CD14-positive monocyte (primary cell): Measurements from ENCODE around the gene CCNJ. TPM values are rescaled to one million over a fixed set of nuclear protein-coding genes. Genes with fewer than 3 reads are reported as not detected.
A peak's percentile ranks its signal among the peaks of the same experiment; 100 is the strongest.

Source experiments
- DNase-seq, 3 donors: peaks; one replicate each; pipeline ENCODE4 v3.0.0-alpha.2; 2011 to 2022
- H2AFZ ChIP-seq: 2 replicates; pipeline ENCODE4 v1.6.0; 2012; ENCODE audit warnings: mild to moderate bottlenecking, low read depth, low read length, inconsistent platforms; ENCODE audit not compliant: insufficient read depth, poor library complexity, severe bottlenecking
- H3K27ac ChIP-seq, 2 donors: 1 replicate in 1 of 2; 2 replicates in 1 of 2; pipeline ENCODE4 v1.5.1; 2012 to 2013; ENCODE audit warnings: low read length in 2 of 2, control low read depth in 1 of 2, inconsistent platforms in 1 of 2, low read depth in 1 of 2, mild to moderate bottlenecking in 1 of 2
- H3K27me3 ChIP-seq, 2 donors: one replicate each; pipeline versions ENCODE4 v1.6.0 to v1.6.1; 2011 to 2013; ENCODE audit warnings: low read length in 2 of 2; ENCODE audit not compliant: control insufficient read depth in 2 of 2, insufficient read depth in 2 of 2
- H3K36me3 ChIP-seq, 2 donors: replicated peaks in 1 of 2; 1 replicate in 1 of 2; 2 replicates in 1 of 2; pipeline versions ENCODE4 v1.5.1 to v1.6.1; 2012 to 2013; ENCODE audit warnings: low read length in 2 of 2, control low read depth in 1 of 2, inconsistent platforms in 1 of 2, mild to moderate bottlenecking in 1 of 2; ENCODE audit not compliant: insufficient read depth in 2 of 2, control insufficient read depth in 1 of 2
- H3K4me1 ChIP-seq, 2 donors: 1 replicate in 1 of 2; 2 replicates in 1 of 2; pipeline versions ENCODE4 v1.5.1 to v1.6.1; 2012 to 2013; ENCODE audit warnings: low read length in 2 of 2, control low read depth in 1 of 2, inconsistent platforms in 1 of 2, mild to moderate bottlenecking in 1 of 2, moderate library complexity in 1 of 2; ENCODE audit not compliant: insufficient read depth in 2 of 2, control insufficient read depth in 1 of 2
- H3K4me2 ChIP-seq: replicated peaks from 2 replicates; pipeline ENCODE3; 2012; ENCODE audit warnings: low read length, moderate library complexity, mild to moderate bottlenecking; ENCODE audit not compliant: poor library complexity, severe bottlenecking; ENCODE audit errors: extremely low read depth
- H3K4me3 ChIP-seq, 3 experiments: fragments of 200-600 bp in 1 of 3; sonication (generic) in 1 of 3; replicated peaks in 1 of 3; 1 replicate in 2 of 3; 2 replicates in 1 of 3; pipeline ENCODE4 v1.5.1; 2011 to 2013; ENCODE audit warnings: low read length in 3 of 3, mild to moderate bottlenecking in 3 of 3, control low read depth in 2 of 3, low read depth in 2 of 3, inconsistent platforms in 1 of 3, moderate library complexity in 1 of 3
- H3K79me2 ChIP-seq: 2 replicates; pipeline ENCODE4 v1.6.0; 2012; ENCODE audit warnings: mild to moderate bottlenecking, control low read depth, inconsistent platforms, low read length, moderate library complexity; ENCODE audit not compliant: insufficient read depth
- H3K9ac ChIP-seq: 2 replicates; pipeline ENCODE4 v1.6.0; 2017; ENCODE audit warnings: low read length, mild to moderate bottlenecking; ENCODE audit not compliant: insufficient read depth, poor library complexity, severe bottlenecking
- H3K9me3 ChIP-seq, 2 donors: replicated peaks in 1 of 2; 1 replicate in 1 of 2; 2 replicates in 1 of 2; pipeline versions ENCODE4 v1.5.1 to v1.6.1; 2012 to 2013; ENCODE audit warnings: low read length in 2 of 2, control low read depth in 1 of 2; ENCODE audit not compliant: control insufficient read depth in 1 of 2, insufficient read depth in 1 of 2
- H4K20me1 ChIP-seq: 2 replicates; pipeline ENCODE4 v1.6.0; 2012; ENCODE audit warnings: mild to moderate bottlenecking, low read length, control low read depth, moderate library complexity; ENCODE audit not compliant: insufficient read depth
- H3K27ac Mint-ChIP-seq, 7 donors: one replicate each; pipeline ENCODE4 v1.8.0; 2020; ENCODE audit warnings: mild to moderate bottlenecking in 7 of 7, mixed read lengths in 7 of 7, moderate library complexity in 6 of 7, inconsistent platforms in 2 of 7
- H3K27me3 Mint-ChIP-seq, 3 donors: one replicate each; pipeline ENCODE4 v1.8.0; 2021 to 2022; ENCODE audit warnings: low read depth in 3 of 3, mild to moderate bottlenecking in 3 of 3, mixed read lengths in 3 of 3, moderate library complexity in 3 of 3, inconsistent platforms in 1 of 3
- H3K36me3 Mint-ChIP-seq, 2 donors: one replicate each; pipeline ENCODE4 v1.8.0; 2020; ENCODE audit warnings: mixed read lengths in 2 of 2, inconsistent platforms in 1 of 2, mild to moderate bottlenecking in 1 of 2
- H3K4me1 Mint-ChIP-seq: one replicate; pipeline ENCODE4 v1.8.0; 2020; ENCODE audit warnings: mild to moderate bottlenecking, mixed read lengths
- H3K4me3 Mint-ChIP-seq, 2 donors: one replicate each; pipeline ENCODE4 v1.8.0; 2020; ENCODE audit warnings: mild to moderate bottlenecking in 2 of 2, mixed read lengths in 2 of 2, moderate library complexity in 1 of 2
- H3K9me3 Mint-ChIP-seq, 7 donors: one replicate each; pipeline ENCODE4 v1.8.0; 2020 to 2022; ENCODE audit warnings: mixed read lengths in 7 of 7, mild to moderate bottlenecking in 6 of 7, moderate library complexity in 6 of 7, inconsistent platforms in 2 of 7
- WGBS: methylation state at CpG from one replicate; pipeline ENCODE4 v1.1.5; 2013; ENCODE audit warnings: missing lambda C conversion rate; ENCODE audit not compliant: insufficient coverage; 5-methylcytosine and 5-hydroxymethylcytosine counted together
- intact Hi-C, 2 donors: fragments of 100-400 bp; cut with micrococcal nuclease; formaldehyde crosslinking; loops; one replicate each; pipeline versions ENCODE4 v1.15.0 to v1.15.1; 2023
- polyA plus RNA-seq, 3 donors: library from polyadenylated mRNA; depleted of rRNA in 1 of 3; unstranded in 2 of 3; stranded (reverse) in 1 of 3; fragments of 300-500 nt in 2 of 3; fragments of >200 nt in 1 of 3; fragmentation: Illumina TruSeq in 2 of 3; gene quantifications; 1 replicate in 2 of 3; 2 replicates in 1 of 3; pipeline ENCODE4 v1.2.3, GENCODE V29; 2012 to 2021
- TF ChIP-seq, protein P1 (sequence below): fragments of 200-600 bp; IDR thresholded peaks from one replicate; pipeline ENCODE4 v1.8.0; 2022; ENCODE audit warnings: antibody characterized with exemption, mild to moderate bottlenecking

Gene CCNJ
- polyA plus RNA-seq, 3 donors, result 1.3 to 9.2 (median 2.5) TPM

DNA sequence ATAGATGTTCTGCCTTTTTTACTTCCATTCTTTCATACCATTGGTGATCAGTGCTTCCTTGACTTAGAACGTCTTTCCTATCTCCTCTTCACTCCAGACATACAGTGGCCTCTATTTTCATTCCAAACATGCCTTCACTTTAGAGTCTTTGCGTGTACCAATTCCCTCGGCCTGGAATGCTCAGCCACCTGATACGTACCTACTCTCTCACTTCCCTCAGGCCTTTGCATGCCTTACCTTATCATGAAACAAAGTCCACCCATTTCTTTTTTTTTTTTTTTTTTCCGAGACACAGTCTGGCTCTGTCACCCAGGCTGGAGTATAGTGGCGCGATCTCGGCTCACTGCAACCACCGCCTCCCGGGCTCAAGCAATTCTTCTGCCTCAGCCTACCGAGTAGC is 2.2 kb upstream of the CCNJ start:
- WGBS, result 94% methylated on average over 9 of the region's 11 CpGs
- Histone ChIP-seq H3K4me2 (no peak overlapping the region), H3K27me3 (no peaks in the 10 kb centered on the region), H3K4me1 (peaks cover 26 to 37% of the 10 kb centered on the region in 2 donors), H3K9me3 (no peaks in the 10 kb centered on the region), H3K4me3 (no peak overlapping the region), H3K79me2 (peaks cover 28% of the 10 kb centered on the region), H3K27ac (no peak overlapping the region), H3K36me3 (peaks cover 0 to 5% of the 10 kb centered on the region in 2 donors), H2AFZ (no peak overlapping the region), H4K20me1 (peaks cover 12% of the 10 kb centered on the region), H3K9ac (no peak overlapping the region)
- no peak overlapping the region for H3K27ac Mint-ChIP-seq
- no peak for DNase-seq
- H3K27me3 Mint-ChIP-seq, result peaks cover 3 to 7% (median 5%) of the 10 kb centered on the region in 3 donors
- TF ChIP-seq, protein P1, sequence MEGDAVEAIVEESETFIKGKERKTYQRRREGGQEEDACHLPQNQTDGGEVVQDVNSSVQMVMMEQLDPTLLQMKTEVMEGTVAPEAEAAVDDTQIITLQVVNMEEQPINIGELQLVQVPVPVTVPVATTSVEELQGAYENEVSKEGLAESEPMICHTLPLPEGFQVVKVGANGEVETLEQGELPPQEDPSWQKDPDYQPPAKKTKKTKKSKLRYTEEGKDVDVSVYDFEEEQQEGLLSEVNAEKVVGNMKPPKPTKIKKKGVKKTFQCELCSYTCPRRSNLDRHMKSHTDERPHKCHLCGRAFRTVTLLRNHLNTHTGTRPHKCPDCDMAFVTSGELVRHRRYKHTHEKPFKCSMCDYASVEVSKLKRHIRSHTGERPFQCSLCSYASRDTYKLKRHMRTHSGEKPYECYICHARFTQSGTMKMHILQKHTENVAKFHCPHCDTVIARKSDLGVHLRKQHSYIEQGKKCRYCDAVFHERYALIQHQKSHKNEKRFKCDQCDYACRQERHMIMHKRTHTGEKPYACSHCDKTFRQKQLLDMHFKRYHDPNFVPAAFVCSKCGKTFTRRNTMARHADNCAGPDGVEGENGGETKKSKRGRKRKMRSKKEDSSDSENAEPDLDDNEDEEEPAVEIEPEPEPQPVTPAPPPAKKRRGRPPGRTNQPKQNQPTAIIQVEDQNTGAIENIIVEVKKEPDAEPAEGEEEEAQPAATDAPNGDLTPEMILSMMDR, result no peak
- intact Hi-C loops, result loop anchor here in 1 of 2 donors (5.0 to 10.0 kb wide), 2 partner anchors 46 to 346 kb away; partner anchors contain the start of gene TCTN3
- no peak overlapping the region for H3K4me3 Mint-ChIP-seq
- H3K9me3 Mint-ChIP-seq, result peaks cover 0 to 2% (median 0%) of the 10 kb centered on the region in 7 donors
- H3K4me1 Mint-ChIP-seq, result peaks cover 26% of the 10 kb centered on the region
- H3K36me3 Mint-ChIP-seq, result peaks cover 8 to 11% of the 10 kb centered on the region in 2 donors

- Mint-ChIP-seq H3K9me3 (no peaks in the 10 kb centered on the region), H3K4me3 (peak overlapping the region; percentile 95), H3K36me3 (peaks cover 23 to 32% of the 10 kb centered on the region in 2 donors), H3K27me3 (peaks cover 0 to 1% (median 0%) of the 10 kb centered on the region in 3 donors), H3K4me1 (peaks cover 48% of the 10 kb centered on the region), H3K27ac (peak overlapping the region; percentile 91 to 97 (median 96))
- no peaks in the 10 kb centered on the region for H3K27me3 ChIP-seq
- TF ChIP-seq, protein P1, result no peak
- peaks cover 26 to 50% of the 10 kb centered on the region in 2 donors for H3K4me1 ChIP-seq
- WGBS, result 0% methylated on average over 50 of the region's 58 CpGs
- H3K9ac ChIP-seq, result peak overlapping the region; percentile 97
- H3K79me2 ChIP-seq, result peaks cover 56% of the 10 kb centered on the region
- peaks cover 41% of the 10 kb centered on the region for H4K20me1 ChIP-seq
- peak overlapping the region; percentile 56 to 91 (median 77) for H3K4me3 ChIP-seq
- no peaks in the 10 kb centered on the region for H3K9me3 ChIP-seq
- peak overlapping the region; percentile 91 for H2AFZ ChIP-seq
- peaks cover 17 to 35% of the 10 kb centered on the region in 2 donors for H3K36me3 ChIP-seq
- peak overlapping the region; percentile 82 for H3K4me2 ChIP-seq
- H3K27ac ChIP-seq, result peak overlapping the region; percentile 90 to 96
- DNase-seq, result peak; percentile 35 to 58 (median 43)
- intact Hi-C loops, result loop anchor here in 1 of 2 donors (5.0 to 10.0 kb wide), 2 partner anchors 43 to 349 kb away; partner anchors contain the start of gene TCTN3
Measured at GRCh38 chr10:96043893-96044715, 721 bp downstream of the CCNJ start.
